CD4-positive, alpha-beta T cell treated with Interleukin-15 for 4 hours (primary cell): ENCODE results near the gene KCNAB2.

ENCODE experiments used
- DNase-seq: peaks from one replicate; pipeline ENCODE4 v3.0.0-alpha.2; 2020; ENCODE audit warnings: low spot score

The KCNAB2 gene

DNA sequence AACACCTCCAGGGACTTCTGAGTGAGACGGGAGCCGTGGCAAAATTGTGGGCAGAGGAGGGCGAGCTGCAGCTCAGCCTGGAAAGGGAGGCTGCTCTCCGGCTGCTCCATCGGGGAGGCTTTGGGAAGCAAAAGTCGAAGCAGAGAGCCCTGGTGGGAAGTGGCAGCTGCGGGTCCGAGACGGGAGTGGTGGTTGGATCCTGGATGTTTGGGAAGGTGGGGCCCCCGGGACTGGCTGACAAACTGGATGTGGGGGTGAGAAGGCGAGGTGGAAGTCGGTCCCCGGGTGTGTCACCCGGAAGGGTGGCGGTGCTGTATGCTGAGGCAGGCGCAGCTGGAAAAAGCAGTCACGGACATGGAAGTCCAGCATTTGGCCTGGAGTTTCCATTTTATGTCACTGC, 52.1 kb downstream of the KCNAB2 start:
- DNase-seq = no peak

DNA sequence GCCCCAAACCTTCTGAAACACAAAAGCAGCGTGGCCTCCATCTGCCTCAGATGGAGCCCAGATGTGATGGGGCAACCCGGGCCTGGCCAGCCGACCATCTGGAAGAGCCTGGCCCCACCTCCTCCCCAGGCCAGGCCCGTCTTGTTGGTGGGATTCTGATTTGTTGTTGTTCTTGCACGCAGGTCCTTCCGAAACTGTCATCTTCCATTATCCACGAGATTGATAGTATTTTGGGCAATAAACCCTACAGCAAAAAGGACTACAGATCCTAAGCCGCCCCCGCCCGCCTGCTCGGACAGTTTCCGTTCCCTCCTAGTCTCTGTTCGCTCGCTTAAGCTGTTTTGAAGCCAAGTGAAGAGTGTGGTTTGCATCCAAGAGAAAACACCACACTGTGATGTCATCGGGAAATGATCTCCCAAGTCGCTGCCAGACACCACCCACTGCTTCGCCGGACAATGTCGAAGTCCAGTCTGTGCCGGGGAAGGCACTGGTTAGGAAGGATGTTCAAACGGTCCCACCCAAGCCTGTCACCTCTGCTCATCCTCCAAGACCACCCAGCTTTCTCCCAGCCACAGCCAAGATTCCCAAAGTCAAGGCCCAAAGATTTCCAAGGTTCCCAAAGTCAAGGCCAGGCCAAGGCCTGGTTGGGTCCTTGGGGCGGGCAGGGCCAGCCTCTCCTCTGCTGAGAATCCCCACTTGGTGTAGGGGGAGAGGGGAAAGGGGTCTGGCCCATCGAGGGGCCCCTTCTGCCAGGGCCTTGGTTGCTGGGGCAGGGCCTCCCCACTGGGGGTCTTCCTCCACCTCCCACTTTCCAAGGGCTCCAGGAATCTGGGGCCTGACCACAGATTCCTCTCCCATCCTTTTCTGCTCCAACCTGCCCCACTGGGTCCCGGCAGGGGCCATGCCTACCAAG, 52.9 kb downstream of the KCNAB2 start:
- no peak for DNase-seq

DNA sequence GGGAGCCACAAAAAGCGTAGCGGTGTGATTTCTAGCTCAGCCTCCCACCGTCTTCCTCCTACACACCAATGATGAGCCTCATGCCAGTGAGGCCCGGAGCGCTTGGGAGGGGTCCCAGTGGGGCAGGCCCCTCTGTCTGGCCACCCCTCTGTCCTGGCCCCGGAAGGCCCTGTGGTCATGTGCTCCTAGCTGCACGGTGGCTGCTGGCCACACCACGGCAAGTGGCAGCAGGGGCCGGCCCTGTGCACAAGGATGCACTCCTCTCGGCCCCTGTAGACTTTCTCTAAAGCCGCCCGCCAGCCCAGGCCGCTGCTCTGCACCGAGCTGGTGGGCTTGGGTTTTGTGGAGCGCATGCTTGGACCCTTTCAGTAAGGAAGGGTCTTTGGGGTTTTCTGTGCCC, 53.6 kb downstream of the KCNAB2 start:
- no peak for DNase-seq

- DNase-seq = no peak
Observed at GRCh38 chr1:6099787-6100765, 54.4 kb downstream of the KCNAB2 start.

- DNase-seq = no peak
Observed at GRCh38 chr1:6100861-6101783, 55.4 kb downstream of the KCNAB2 start.

DNA sequence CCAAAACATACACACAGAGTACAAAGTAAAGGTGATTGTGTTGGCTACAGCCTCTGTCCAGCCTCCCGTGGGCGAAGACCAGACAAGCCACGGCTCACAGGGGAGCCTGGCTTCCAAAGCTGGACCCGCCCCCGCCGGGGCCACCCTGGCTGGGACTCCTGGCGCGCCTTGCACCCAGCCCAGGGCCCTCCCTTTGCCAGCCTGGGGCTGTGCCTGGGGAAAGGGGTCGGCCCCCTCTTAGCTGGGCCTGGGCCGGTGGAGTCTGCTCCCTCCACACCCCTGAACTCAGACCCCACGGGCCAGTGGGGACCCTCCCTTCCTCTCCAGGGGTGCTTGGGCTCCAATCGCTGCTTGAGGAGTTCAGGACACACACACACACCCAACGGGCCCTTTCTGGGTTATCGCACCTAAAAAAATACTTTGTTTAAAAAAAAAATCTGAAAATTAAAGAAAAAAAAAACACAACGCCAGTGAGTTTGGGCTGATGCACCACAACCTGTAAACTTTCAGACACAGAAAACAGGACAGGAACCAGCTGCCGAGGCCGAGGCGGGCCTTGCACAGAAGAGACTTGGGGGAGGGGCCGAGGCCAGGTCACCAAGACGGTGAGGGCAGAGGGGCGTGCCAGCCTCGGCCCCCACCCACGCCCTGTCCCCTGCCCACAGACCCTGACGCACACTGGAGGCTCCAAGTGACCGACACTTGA, 56.3 kb downstream of the KCNAB2 start:
- no peak for DNase-seq

GRCh38 chr1:6102532-6102845, 56.8 kb downstream of the KCNAB2 start:
- DNase-seq = no peak

GRCh38 chr1:6103111-6103853, 57.6 kb downstream of the KCNAB2 start:
- no peak for DNase-seq

DNA sequence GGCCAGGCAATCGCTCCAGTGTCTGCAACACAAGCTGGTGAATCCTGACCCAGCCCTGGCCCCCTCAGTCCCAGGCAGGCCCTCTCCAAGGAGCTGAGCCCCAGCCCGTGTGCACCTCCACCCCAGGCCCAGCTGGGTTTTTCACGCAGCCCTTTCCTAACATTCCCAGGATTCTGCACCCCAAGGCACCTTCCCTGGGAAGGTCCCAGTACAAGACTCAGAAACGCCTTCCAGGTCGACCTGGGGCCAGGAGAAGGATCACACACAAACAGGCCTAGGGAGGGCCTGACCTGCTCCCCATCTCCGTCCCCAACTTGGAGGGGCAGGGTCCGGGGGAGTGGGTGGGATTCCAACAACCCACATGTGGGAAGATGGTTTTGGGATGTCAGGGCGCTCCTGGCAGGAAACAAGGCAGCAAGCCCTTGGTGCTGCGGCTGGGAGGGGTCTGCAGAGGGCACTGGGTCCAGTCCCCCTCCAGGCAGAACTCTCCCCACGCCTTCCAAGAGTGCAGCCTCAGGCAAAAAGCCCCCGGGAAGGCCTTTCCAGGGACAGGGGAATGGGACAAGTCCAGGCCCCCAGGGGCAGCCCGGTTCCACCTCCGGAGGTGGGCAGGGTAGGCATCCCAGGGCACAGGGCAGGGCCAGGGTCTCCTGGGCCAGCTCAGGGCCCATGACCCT, 58.3 kb downstream of the KCNAB2 start:
- no peak for DNase-seq

GRCh38 chr1:6104631-6105030, 58.9 kb downstream of the KCNAB2 start:
- no peak for DNase-seq

GRCh38 chr1:6105218-6105679, 59.6 kb downstream of the KCNAB2 start:
- no peak for DNase-seq

DNA sequence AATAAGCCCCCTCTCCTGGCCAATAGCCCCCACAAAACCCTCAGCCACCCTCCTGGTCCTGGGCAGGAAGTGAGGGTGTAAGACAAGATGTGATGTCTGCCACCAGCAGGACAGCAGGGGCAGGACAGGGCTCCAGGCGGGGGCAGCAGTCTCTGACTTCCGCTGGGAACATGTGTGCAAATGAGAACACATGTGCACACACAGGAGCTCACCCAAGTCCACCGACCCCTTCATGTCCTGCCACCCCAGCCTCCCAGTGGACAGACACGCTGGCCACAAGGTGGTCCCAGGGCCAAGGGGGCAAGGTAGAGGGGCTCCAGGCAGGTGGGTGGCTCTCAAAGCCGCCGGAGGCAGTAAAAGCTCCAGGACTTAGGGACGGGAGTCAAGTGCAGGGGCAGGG, 60.1 kb downstream of the KCNAB2 start:
- no peak for DNase-seq

DNA sequence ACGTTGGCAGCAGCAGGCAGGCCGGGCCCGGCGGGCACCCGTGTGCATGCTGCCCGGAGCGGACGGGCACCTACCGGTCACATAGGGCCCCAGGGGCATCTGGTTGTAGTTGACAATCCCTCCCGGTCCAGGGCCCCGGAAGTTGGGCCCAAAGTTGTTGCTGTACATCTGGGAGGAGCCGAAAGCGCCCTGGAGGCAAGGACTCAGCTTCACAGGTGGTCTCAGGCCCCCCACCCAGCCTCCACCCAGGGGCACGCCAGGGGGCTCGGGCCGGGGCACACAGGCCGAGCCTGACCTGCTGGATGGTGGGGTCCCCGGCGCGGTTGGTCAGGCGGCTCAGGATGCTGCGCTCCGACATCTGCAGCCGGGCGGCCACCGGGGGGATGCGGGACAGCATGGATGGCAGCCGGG, 60.6 kb downstream of the KCNAB2 start:
- DNase-seq = no peak

DNA sequence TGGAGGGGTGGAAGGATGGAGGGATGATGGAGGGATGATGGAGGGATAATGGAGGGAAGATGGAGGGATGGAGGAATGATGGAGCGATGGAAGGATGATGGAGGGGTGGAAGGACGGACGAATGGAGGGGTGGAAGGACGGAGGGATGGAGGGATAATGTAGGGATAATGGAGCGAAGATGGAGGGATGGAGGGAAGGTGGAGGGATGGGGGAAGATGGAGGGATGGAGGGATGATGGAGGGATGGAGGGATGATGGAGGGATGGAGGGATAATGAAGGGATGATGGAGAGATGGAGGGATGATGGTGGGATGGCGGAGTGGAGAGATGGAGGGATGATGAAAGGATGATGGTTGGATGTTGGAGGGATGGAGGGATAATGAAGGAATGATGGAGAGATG, 61.3 kb downstream of the KCNAB2 start:
- DNase-seq = no peak

DNA sequence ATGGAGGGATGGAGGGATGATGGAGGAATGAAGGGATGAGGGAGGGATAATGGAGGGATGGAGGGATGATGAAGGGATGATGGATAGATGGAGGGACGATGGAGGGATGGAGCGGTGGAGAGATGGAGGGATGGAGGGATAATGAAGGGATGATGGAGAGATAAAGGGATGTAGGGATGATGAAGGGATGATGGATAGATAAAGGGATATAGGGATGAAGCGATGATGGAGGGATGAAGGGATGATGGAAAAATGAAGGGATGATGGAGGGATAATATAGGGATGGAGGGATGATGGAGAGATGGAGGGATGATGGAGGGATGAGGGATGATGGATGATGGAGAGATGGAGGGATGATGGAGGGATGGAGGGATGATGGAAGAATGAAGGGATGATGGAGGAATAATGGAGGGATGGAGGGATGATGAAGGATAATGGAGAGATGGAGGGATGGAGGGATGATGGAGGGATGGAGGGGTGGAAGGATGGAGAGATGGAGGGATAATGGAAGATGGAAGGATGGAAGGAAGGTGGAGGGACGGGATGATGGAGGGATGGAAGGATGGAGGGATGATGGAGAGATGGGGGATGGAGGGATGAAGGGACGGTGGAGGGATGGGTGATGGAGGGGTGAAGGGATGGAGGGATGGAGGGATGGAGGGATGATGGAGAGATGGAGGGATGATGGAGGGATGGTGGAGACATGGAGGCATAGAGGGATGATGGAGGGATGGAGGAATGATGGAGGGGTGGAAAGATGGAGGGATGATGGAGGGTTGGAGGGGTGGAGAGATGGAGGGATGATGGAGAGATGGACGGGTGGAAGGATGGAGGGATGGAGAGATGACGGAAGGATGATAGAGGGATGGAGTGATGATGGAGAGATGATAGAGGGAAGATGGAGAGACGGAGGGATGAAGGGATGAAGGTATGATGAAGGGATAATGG, 62.0 kb downstream of the KCNAB2 start:
- no peak for DNase-seq

- no peak for DNase-seq
Observed at GRCh38 chr1:6108476-6108875, 62.8 kb downstream of the KCNAB2 start.

GRCh38 chr1:6108937-6109614, 63.4 kb downstream of the KCNAB2 start:
- peak; percentile 14 for DNase-seq

- no peak for DNase-seq
Observed at GRCh38 chr1:6109688-6110087, 64.0 kb downstream of the KCNAB2 start.
